AG09309 (cell line): ENCODE measurements around the gene LHFPL3.

ENCODE experiments used
- DNase-seq: peaks from one replicate; pipeline ENCODE4 v3.0.0-alpha.2; 2010; ENCODE audit warnings: low read depth
- H3K4me3 ChIP-seq: 2 replicates; pipeline ENCODE4 v1.5.1; 2011; ENCODE audit warnings: mild to moderate bottlenecking, low read depth, low read length, moderate library complexity; ENCODE audit not compliant: control insufficient read depth
- CTCF ChIP-seq: IDR thresholded peaks from 2 replicates; pipeline ENCODE4 v1.5.1; 2011; ENCODE audit warnings: mild to moderate bottlenecking, low read depth, low read length, inconsistent platforms; ENCODE audit not compliant: insufficient read depth, control insufficient read depth; ENCODE audit errors: missing control alignments

LHFPL3 gene

GRCh38 chr7:104946338-104946737 is 617.9 kb downstream of the LHFPL3 start:
- no peak overlapping the region for H3K4me3 ChIP-seq
- no peak for TF ChIP-seq CTCF
- no peak for DNase-seq

DNA sequence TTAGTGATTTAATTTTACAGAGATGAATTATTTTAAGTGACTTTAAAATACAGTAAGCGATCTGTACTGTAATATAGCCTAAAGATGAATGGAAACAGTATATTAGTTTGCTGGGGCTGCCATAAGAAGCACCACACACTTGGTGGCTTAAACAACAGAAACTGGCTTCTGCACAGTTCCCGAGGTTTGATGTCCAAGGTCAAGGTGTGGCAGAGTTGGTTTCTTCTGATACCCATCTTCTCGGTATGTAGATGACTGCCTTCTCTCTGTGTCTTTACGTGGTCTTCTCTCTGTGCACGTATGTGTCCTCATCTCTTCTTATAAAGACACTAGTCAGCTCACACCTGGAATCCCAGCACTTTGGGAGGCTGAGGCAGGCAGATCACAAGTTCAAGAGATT is 621.6 kb downstream of the LHFPL3 start:
- DNase-seq: no peak
- no peak overlapping the region for H3K4me3 ChIP-seq
- TF ChIP-seq CTCF: no peak

- H3K4me3 ChIP-seq: no peak overlapping the region
- TF ChIP-seq CTCF: no peak
- DNase-seq: no peak
Measured at GRCh38 chr7:104950754-104951153, 622.4 kb downstream of the LHFPL3 start.

DNA sequence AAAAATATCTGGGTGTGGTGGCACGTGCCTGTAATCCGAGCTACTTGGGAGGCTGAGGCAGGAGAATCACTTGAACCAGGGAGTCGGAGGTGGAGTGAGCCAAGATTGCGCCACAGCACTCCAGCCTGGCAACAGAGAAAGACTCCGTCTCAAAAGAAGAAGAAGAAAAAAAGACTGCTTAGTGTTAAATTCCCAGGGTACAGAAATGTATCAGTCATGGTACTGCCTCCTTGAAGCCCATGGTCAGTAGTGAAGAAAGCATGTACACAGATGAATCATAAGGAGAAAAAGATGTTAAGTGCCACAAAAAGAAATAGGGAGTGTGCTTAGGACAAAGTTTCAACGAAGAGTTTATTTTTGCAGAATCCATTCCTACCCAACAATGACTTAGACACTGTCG is 623.1 kb downstream of the LHFPL3 start:
- no peak overlapping the region for H3K4me3 ChIP-seq
- no peak for DNase-seq
- no peak for TF ChIP-seq CTCF

DNA sequence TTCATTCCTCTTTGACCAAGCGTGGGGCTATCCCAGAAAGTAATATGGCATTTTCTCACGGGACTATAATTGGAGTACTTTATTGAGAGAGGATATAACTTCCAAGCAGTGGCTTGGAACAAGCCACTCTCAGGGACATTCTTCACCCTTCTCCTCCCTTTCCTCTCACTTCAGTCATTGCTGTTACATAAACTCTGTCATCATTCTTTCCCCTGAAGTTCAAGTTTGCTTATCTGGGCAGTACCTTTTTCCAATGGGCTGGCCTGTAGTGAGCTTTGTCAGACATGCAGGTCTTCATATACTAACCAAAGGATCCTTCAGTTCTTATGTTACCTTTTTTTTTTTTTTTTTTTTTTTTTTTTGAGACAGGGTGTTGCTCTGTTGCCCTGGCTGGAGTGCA is 626.9 kb downstream of the LHFPL3 start:
- DNase-seq: no peak
- no peak for TF ChIP-seq CTCF
- no peak overlapping the region for H3K4me3 ChIP-seq
